HUES64 (cell line): Measurements from ENCODE around the gene TK1.

Experiments
- H3K27ac ChIP-seq: 2 replicates; pipeline ENCODE4 v1.7.0; 2013; ENCODE audit warnings: low read depth, low read length, inconsistent platforms
- H3K27me3 ChIP-seq: 2 replicates; pipeline ENCODE4 v1.6.1; 2013; ENCODE audit warnings: mild to moderate bottlenecking, low read length; ENCODE audit not compliant: insufficient read depth
- H3K36me3 ChIP-seq: 2 replicates; pipeline ENCODE4 v1.6.1; 2013; ENCODE audit warnings: mild to moderate bottlenecking, low read length; ENCODE audit not compliant: insufficient read depth
- H3K4me1 ChIP-seq: 2 replicates; pipeline ENCODE4 v1.6.1; 2013; ENCODE audit warnings: mild to moderate bottlenecking, low read length, moderate library complexity; ENCODE audit not compliant: insufficient read depth
- H3K4me3 ChIP-seq: 2 replicates; pipeline ENCODE4 v1.5.1; 2013; ENCODE audit warnings: mild to moderate bottlenecking, low read length, moderate library complexity
- H3K9ac ChIP-seq: 2 replicates; pipeline ENCODE4 v1.6.1; 2013; ENCODE audit warnings: mild to moderate bottlenecking, low read depth, low read length
- H3K9me3 ChIP-seq: 2 replicates; pipeline ENCODE4 v1.6.1; 2013; ENCODE audit warnings: low read depth, low read length; ENCODE audit not compliant: insufficient read depth
- WGBS: fragments of 150-250, 120-280 bp; methylation state at CpG from one replicate; pipeline ENCODE4 v1.1.7; 2013; ENCODE audit warnings: missing lambda C conversion rate; 5-methylcytosine and 5-hydroxymethylcytosine counted together

Gene TK1

DNA sequence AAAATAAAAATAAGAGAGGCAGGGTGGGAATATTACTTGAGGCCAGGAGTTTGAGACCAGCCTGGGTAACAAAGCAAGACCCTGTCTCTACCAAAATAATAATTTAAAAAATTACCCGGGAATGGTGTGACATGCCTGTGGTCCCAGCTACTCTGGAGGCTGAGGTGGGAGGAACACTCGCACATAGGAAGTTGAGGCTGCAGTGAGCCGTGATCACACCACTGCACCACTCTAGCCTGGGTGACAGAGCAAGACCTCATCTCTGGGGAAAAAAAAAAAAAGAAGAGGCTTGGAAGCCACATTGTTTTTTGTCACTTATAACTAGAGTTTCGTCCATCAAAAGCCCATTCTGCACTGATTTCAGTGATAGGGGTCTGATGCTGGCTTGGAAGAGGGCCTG is 41.3 kb upstream of the TK1 start:
- H3K27me3 ChIP-seq: peaks cover 33% of the 10 kb centered on the region
- 89% methylated on average over 4 of the region's 4 CpGs for WGBS

DNA sequence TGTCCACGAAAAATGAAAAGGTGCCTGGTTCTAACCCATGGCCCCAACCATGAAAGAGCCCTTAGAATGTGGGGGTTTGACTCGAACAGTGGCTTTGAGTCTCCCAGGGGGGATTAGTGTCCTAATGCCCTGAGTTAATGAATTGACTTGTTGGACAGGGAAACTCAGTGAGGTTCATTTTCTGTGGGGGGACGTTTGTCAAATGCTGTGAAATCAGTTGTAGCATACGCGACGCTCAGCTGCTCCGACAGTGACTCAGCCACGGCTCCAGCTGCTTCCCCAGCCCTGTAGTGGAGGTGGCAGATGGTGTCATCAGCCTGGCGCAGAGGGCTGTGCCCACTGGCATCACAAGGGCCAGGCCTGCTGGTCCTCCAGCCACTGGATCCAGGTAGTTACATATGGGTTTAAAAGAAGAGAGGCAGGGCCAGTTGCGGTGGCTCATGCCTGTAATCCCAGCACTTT is 40.6 kb upstream of the TK1 start:
- Histone ChIP-seq H3K4me3 (no peak overlapping the region), H3K36me3 (peaks cover 27% of the 10 kb centered on the region), H3K27me3 (peaks cover 27% of the 10 kb centered on the region), H3K4me1 (no peaks in the 10 kb centered on the region), H3K9ac (no peak overlapping the region), H3K27ac (no peak overlapping the region), H3K9me3 (no peaks in the 10 kb centered on the region)
- 94% methylated on average over 10 of the region's 10 CpGs for WGBS

More for the DNA sequence above, 41.3 kb upstream of the TK1 start:
- Histone ChIP-seq H3K9me3 (no peaks in the 10 kb centered on the region), H3K36me3 (peaks cover 21% of the 10 kb centered on the region), H3K4me3 (no peak overlapping the region), H3K4me1 (no peaks in the 10 kb centered on the region), H3K9ac (no peak overlapping the region), H3K27ac (no peak overlapping the region)

DNA sequence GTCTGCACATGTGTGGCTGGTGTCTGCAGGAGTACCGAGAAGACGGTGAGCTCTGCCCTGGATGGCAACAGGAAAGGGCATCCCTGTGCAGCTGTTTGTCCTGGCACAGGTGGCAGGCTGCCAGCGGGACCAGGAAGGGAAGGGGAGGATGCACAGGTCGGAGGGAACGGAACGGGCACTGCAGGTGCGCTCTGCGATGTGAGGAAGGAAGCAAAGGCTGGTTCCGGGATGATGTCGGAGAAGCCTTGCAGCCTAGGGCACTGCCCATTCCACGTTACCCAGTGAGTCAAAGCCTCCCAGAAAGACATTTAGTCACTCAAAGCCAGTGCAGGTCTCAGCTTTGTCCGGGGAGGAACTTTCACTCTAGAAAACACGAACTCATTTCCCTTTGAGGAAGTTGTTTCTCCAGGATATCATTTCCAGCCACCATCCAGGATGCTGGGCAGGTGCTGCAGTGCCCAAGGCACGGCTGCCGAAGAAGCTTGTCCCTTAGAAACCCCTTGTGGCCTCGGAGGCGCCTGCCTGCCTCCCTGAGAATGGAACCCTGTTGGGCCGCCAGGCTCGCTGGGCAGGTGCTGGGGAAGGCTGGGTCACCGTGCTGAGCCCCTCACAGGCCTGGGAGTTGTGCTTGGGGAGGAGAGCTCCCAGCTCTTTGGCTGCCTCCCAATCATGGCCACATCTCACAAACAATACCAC is 40.1 kb upstream of the TK1 start:
- no peaks in the 10 kb centered on the region for H3K9me3 ChIP-seq
- peaks cover 21% of the 10 kb centered on the region for H3K27me3 ChIP-seq
- H3K27ac ChIP-seq: no peak overlapping the region
- peaks cover 30% of the 10 kb centered on the region for H3K36me3 ChIP-seq
- no peaks in the 10 kb centered on the region for H3K4me1 ChIP-seq
- H3K4me3 ChIP-seq: no peak overlapping the region
- WGBS: 90% methylated on average over 20 of the region's 20 CpGs
- H3K9ac ChIP-seq: no peak overlapping the region

DNA sequence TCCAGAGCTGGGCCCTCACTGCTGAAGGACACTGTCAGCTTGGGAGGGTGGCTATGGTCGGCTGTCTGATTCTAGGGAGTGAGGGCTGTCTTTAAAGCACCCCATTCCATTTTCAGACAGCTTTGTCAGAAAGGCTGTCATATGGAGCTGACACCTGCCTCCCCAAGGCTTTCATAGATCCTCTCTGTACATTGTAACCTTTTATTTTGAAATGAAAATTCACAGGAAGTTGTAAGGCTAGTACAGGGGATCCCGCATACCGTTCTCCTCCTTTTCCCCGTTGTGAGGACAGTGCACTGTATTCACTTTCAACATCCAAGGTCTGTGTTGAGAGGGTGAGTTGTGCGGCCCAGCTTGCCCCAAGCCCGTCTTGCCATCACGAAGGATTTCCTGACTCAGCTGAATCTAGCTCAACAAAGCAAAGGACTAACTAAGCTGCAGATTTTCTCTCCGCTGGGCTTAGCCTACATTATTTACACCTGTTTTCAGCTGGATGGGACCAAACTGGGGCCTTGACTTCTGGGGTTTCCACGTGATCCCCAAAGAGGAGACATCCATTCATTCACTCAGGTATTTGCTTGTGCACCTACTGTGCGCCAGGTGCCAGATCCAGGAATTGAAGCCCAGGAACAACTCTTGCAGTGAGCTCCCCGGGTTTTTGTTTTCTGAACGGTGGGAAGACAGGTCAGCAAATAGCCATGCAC is 39.4 kb upstream of the TK1 start:
- Histone ChIP-seq H3K9me3 (no peaks in the 10 kb centered on the region), H3K4me1 (no peaks in the 10 kb centered on the region)
- WGBS: 83% methylated on average over 11 of the region's 12 CpGs

DNA sequence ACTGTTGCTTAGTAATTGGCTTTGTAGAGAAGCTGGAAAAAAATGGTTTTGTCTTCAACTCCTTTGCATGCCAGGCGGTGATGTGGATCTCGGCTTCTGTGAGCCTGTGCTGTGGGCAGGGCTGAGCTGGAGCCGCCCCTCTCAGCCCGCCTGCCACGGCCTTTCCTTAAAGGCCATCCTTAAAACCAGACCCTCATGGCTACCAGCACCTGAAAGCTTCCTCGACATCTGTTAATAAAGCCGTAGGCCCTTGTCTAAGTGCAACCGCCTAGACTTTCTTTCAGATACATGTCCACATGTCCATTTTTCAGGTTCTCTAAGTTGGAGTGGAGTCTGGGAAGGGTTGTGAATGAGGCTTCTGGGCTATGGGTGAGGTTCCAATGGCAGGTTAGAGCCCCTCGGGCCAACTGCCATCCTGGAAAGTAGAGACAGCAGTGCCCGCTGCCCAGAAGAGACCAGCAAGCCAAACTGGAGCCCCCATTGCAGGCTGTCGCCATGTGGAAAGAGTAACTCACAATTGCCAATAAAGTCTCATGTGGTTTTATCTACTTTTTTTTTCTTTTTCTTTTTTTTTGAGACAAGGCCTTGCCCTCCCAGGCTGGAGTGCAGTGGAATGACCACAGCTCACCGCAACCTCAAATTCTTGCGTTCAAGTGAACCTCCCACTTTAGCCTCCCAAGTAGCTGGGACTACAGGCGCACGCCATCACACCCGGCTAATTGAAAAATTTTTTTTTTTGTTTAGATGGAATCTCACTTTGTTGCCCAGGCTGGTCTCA is 38.4 kb upstream of the TK1 start:
- H3K4me1 ChIP-seq: no peaks in the 10 kb centered on the region
- no peaks in the 10 kb centered on the region for H3K9me3 ChIP-seq
- WGBS: 90% methylated on average over 16 of the region's 16 CpGs
- H3K4me3 ChIP-seq: no peak overlapping the region
- peaks cover 46% of the 10 kb centered on the region for H3K36me3 ChIP-seq
- H3K27me3 ChIP-seq: peaks cover 5% of the 10 kb centered on the region
- H3K9ac ChIP-seq: no peak overlapping the region
- H3K27ac ChIP-seq: no peak overlapping the region

More for the DNA sequence above, 39.4 kb upstream of the TK1 start:
- H3K27ac ChIP-seq: no peak overlapping the region
- peaks cover 15% of the 10 kb centered on the region for H3K27me3 ChIP-seq
- no peak overlapping the region for H3K4me3 ChIP-seq
- H3K36me3 ChIP-seq: peaks cover 37% of the 10 kb centered on the region
- no peak overlapping the region for H3K9ac ChIP-seq

DNA sequence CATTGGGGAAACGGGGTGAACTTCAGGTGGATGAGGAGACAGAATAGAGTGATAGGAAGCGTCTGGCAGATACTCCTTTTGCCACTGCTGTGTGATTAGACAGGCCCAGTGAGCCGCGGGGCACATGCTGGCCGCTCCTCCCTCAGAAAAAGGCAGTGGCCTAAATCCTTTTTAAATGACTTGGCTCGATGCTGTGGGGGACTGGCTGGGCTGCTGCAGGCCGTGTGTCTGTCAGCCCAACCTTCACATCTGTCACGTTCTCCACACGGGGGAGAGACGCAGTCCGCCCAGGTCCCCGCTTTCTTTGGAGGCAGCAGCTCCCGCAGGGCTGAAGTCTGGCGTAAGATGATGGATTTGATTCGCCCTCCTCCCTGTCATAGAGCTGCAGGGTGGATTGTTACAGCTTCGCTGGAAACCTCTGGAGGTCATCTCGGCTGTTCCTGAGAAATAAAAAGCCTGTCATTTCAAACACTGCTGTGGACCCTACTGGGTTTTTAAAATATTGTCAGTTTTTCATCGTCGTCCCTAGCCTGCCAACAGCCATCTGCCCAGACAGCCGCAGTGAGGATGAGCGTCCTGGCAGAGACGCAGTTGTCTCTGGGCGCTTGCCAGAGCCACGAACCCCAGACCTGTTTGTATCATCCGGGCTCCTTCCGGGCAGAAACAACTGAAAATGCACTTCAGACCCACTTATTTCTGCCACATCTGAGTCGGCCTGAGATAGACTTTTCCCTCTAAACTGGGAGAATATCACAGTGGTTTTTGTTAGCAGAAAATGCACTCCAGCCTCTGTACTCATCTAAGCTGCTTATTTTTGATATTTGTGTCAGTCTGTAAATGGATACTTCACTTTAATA is 37.6 kb upstream of the TK1 start:
- H3K27ac ChIP-seq: no peak overlapping the region
- no peaks in the 10 kb centered on the region for H3K9me3 ChIP-seq
- no peak overlapping the region for H3K9ac ChIP-seq
- no peaks in the 10 kb centered on the region for H3K27me3 ChIP-seq
- H3K36me3 ChIP-seq: peaks cover 51% of the 10 kb centered on the region
- peaks cover 5% of the 10 kb centered on the region for H3K4me1 ChIP-seq
- H3K4me3 ChIP-seq: no peak overlapping the region
- whole genome bisulfite sequencing: 94% methylated on average over 27 of the region's 27 CpGs

DNA sequence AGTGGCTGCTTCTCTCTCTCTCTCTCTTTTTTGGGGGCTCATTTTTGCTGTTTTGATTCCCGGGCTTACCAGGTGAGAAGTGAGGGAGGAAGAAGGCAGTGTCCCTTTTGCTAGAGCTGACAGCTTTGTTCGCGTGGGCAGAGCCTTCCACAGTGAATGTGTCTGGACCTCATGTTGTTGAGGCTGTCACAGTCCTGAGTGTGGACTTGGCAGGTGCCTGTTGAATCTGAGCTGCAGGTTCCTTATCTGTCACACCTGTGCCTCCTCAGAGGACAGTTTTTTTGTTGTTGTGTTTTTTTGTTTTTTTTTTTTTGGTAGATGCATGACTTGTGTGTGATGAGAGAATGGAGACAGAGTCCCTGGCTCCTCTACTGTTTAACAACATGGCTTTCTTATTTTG is 36.9 kb upstream of the TK1 start:
- H3K36me3 ChIP-seq: peaks cover 58% of the 10 kb centered on the region

DNA sequence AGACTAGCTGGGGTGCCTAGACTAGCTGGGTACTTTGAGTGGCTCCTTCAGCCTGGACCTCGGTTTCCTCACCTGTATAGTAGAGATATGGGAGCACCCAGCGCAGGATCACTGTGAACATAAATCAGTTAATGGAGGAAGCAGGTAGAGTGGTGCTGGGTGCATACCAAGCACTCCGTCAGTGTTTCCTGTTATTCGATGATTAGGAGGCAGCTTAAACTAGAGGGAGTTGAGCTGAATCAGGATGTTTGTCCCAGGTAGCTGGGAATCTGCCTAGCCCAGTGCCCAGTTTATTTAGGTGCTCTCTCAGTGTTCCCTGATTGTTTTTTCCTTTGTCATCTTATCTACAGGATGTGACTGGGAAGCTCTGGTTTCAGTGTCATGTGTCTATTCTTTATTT is 36.2 kb upstream of the TK1 start:
- H3K9me3 ChIP-seq: no peaks in the 10 kb centered on the region
- peaks cover 59% of the 10 kb centered on the region for H3K36me3 ChIP-seq
- no peak overlapping the region for H3K4me3 ChIP-seq
- H3K9ac ChIP-seq: no peak overlapping the region
- H3K27me3 ChIP-seq: no peaks in the 10 kb centered on the region
- WGBS: 97% methylated on average over 4 of the region's 4 CpGs
- H3K27ac ChIP-seq: no peak overlapping the region
- H3K4me1 ChIP-seq: peaks cover 12% of the 10 kb centered on the region

More for the DNA sequence above, 36.9 kb upstream of the TK1 start:
- Histone ChIP-seq H3K4me1 (peaks cover 12% of the 10 kb centered on the region), H3K4me3 (no peak overlapping the region), H3K9ac (no peak overlapping the region), H3K27ac (no peak overlapping the region), H3K27me3 (no peaks in the 10 kb centered on the region), H3K9me3 (no peaks in the 10 kb centered on the region)
- WGBS: 98% methylated on average over 3 of the region's 3 CpGs

DNA sequence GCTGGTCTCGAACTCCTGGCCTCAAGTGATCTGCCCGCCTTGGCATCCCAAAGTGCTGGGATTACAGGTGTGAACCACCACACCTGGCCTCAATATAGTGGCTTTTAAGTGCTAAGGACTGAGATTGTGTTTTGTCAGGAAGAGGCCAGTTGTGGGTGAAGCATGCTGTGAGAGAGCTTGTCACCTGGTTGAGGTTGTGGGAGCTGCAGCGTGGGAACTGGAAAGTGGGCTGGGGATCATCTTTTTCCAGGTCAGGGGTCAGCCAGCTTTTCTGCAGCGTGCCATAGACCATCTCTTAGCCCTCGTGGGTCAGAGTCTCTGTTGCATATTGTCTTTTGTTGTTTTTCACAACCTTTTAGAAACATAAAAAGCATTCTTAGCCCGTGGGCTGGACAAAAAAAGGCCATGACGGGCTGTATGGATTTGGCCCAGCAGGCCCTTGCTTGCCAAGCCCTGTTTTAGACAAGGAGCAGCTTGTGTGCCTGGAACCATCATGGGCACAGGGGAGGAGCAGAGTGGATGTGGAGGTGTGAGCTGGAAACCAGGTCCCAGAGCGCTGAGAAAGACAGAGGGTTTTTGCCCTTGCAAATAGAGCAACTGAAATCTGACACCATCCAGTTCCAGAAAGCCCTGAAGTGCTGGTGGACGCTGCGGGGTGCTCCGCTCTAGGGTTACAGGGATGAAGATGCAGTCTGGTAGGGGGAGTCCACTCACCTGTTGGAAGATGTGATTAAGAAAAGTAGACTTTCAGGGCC is 32.7 kb upstream of the TK1 start:
- H3K9me3 ChIP-seq: no peaks in the 10 kb centered on the region
- peak overlapping the region; percentile 24; the same call in 1 of the 2 replicates for H3K9ac ChIP-seq
- H3K4me3 ChIP-seq: no peak overlapping the region
- H3K4me1 ChIP-seq: peaks cover 22% of the 10 kb centered on the region
- no peaks in the 10 kb centered on the region for H3K27me3 ChIP-seq
- peaks cover 69% of the 10 kb centered on the region for H3K36me3 ChIP-seq
- no peak overlapping the region; the same call in 1 of the 2 replicates for H3K27ac ChIP-seq
- WGBS: 85% methylated on average over 11 of the region's 11 CpGs

DNA sequence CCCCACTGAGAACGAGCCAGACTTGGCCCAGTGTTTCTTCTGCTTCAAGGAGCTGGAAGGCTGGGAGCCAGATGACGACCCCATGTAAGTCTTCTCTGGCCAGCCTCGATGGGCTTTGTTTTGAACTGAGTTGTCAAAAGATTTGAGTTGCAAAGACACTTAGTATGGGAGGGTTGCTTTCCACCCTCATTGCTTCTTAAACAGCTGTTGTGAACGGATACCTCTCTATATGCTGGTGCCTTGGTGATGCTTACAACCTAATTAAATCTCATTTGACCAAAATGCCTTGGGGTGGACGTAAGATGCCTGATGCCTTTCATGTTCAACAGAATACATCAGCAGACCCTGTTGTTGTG is 27.8 kb upstream of the TK1 start:
- H3K4me1 ChIP-seq: peaks cover 19% of the 10 kb centered on the region
- H3K27ac ChIP-seq: peak overlapping the region; percentile 55
- H3K4me3 ChIP-seq: peak overlapping the region; percentile 85
- peak overlapping the region; percentile 81 for H3K9ac ChIP-seq
- H3K36me3 ChIP-seq: peaks cover 27% of the 10 kb centered on the region
- WGBS: 9% methylated on average over 5 of the region's 5 CpGs
- H3K27me3 ChIP-seq: no peaks in the 10 kb centered on the region; the same call in 1 of the 2 replicates
- H3K9me3 ChIP-seq: no peaks in the 10 kb centered on the region
